Measurements from ENCODE around the gene EPHB1. TPM values are rescaled to one million over a fixed set of nuclear protein-coding genes. Genes with fewer than 3 reads are reported as not detected.

Gene EPHB1
- total RNA-seq, 1 donor from 2014 or later, result 0.71 TPM

- no peak for DNase-seq (ENCODE audit: low spot score)
- peaks cover 10% of the 10 kb centered on the region for H3K27me3 Mint-ChIP-seq (ENCODE audit: low read depth)
- peaks cover 3% of the 10 kb centered on the region for H3K9me3 Mint-ChIP-seq
- peaks cover 3% of the 10 kb centered on the region for H3K4me1 Mint-ChIP-seq (ENCODE audit: low read depth)
- intact Hi-C loops (cut with micrococcal nuclease), result no loop called here
- no peak overlapping the region for H3K4me3 Mint-ChIP-seq (ENCODE audit: low read depth)
- H3K27ac Mint-ChIP-seq, result no peak overlapping the region
- H3K36me3 Mint-ChIP-seq (ENCODE audit: low read depth), result no peaks in the 10 kb centered on the region
These were observed 127.8 kb downstream of the EPHB1 start for GRCh38 chr3:134922866-134923265.

GRCh38 chr3:134923286-134923685, 128.2 kb downstream of the EPHB1 start:
- Mint-ChIP-seq H3K4me3 (ENCODE audit: low read depth) (no peak overlapping the region), H3K27ac (no peak overlapping the region), H3K4me1 (ENCODE audit: low read depth) (no peaks in the 10 kb centered on the region), H3K9me3 (peaks cover 3% of the 10 kb centered on the region), H3K27me3 (ENCODE audit: low read depth) (peaks cover 13% of the 10 kb centered on the region), H3K36me3 (ENCODE audit: low read depth) (no peaks in the 10 kb centered on the region)
- DNase-seq (ENCODE audit: low spot score), result no peak
- intact Hi-C loops (cut with micrococcal nuclease), result no loop called here

DNA sequence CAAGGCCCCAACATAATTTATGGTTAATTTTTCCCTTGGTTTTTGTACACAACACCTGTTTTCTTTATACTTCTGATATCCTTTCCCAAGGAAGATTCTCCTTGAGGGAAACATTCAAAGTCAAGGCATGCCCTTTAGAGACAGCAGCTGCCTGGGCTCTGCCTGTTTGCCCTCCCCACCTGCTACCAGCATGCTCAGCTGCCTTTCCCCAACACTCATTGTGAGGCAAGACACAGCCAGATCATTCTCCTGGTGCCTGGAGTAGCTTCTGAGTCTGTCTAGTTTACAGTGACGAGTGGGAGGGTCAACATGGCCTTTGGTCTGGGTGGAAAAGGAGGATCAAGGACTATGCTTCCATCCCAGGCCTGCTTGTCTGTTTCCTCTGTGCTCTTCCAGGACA, 132.5 kb downstream of the EPHB1 start:
- intact Hi-C loops (cut with micrococcal nuclease), result no loop called here
- peaks cover 11% of the 10 kb centered on the region for H3K4me1 Mint-ChIP-seq (ENCODE audit: low read depth)
- DNase-seq (ENCODE audit: low spot score), result no peak
- peaks cover 3% of the 10 kb centered on the region for H3K9me3 Mint-ChIP-seq
- peaks cover 13% of the 10 kb centered on the region for H3K27me3 Mint-ChIP-seq (ENCODE audit: low read depth)
- H3K36me3 Mint-ChIP-seq (ENCODE audit: low read depth), result no peaks in the 10 kb centered on the region
- no peak overlapping the region for H3K4me3 Mint-ChIP-seq (ENCODE audit: low read depth)
- no peak overlapping the region for H3K27ac Mint-ChIP-seq

DNA sequence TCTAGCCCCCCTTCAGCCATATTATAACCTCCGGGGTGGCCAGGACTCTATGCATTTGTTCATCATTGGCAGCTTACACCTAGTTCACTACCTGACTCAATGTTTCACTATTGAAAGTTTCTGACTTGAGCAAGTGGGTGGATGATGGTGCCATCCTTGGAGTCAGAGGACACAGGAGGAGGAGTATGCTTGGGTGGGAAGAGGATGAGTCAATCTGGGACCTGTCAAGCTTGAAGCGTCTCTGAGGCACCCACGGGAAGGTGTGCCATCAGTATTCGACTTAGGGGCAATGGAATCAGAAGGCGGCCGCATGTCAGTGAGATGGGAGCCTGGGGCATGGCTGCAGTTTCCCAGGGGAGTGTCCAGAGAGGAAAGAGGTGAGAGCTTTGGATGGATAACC, 133.3 kb downstream of the EPHB1 start:
- no peak for DNase-seq (ENCODE audit: low spot score)
- Mint-ChIP-seq H3K4me3 (ENCODE audit: low read depth) (no peak overlapping the region), H3K27me3 (ENCODE audit: low read depth) (peaks cover 13% of the 10 kb centered on the region), H3K4me1 (ENCODE audit: low read depth) (peaks cover 11% of the 10 kb centered on the region), H3K36me3 (ENCODE audit: low read depth) (no peaks in the 10 kb centered on the region), H3K9me3 (peaks cover 3% of the 10 kb centered on the region), H3K27ac (no peak overlapping the region)
- intact Hi-C loops (cut with micrococcal nuclease), result no loop called here

DNA sequence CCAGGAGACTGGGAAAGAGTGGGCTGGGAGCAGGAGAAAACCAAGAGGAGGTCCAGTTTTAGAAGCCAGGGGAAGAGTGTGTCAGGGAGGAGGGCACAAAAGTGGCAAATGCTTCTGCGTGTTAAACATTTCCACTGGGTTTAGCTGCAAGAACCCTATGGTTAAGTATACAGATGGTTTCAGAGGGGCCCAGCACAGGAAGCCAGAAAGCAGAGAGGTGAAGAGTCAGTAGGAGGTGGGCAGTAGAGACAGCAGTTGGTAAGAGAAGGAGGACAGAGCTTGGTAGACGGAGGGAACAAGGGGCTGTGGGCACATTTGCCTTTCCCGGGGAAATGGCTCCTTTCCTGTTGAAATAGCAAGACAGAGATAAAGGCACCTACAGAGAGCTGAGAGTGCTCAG, 133.8 kb downstream of the EPHB1 start:
- no peaks in the 10 kb centered on the region for H3K36me3 Mint-ChIP-seq (ENCODE audit: low read depth)
- no peak overlapping the region for H3K27ac Mint-ChIP-seq
- intact Hi-C loops (cut with micrococcal nuclease), result no loop called here
- H3K27me3 Mint-ChIP-seq (ENCODE audit: low read depth), result peaks cover 13% of the 10 kb centered on the region
- DNase-seq (ENCODE audit: low spot score), result no peak
- H3K4me3 Mint-ChIP-seq (ENCODE audit: low read depth), result no peak overlapping the region
- peaks cover 3% of the 10 kb centered on the region for H3K9me3 Mint-ChIP-seq
- peaks cover 11% of the 10 kb centered on the region for H3K4me1 Mint-ChIP-seq (ENCODE audit: low read depth)

GRCh38 chr3:134929976-134930375, 134.9 kb downstream of the EPHB1 start:
- no peak overlapping the region for H3K27ac Mint-ChIP-seq
- no peaks in the 10 kb centered on the region for H3K36me3 Mint-ChIP-seq (ENCODE audit: low read depth)
- peaks cover 12% of the 10 kb centered on the region for H3K27me3 Mint-ChIP-seq (ENCODE audit: low read depth)
- H3K4me1 Mint-ChIP-seq (ENCODE audit: low read depth), result peaks cover 11% of the 10 kb centered on the region
- intact Hi-C loops (cut with micrococcal nuclease), result no loop called here
- H3K9me3 Mint-ChIP-seq, result no peaks in the 10 kb centered on the region
- DNase-seq (ENCODE audit: low spot score), result no peak
- no peak overlapping the region for H3K4me3 Mint-ChIP-seq (ENCODE audit: low read depth)

DNA sequence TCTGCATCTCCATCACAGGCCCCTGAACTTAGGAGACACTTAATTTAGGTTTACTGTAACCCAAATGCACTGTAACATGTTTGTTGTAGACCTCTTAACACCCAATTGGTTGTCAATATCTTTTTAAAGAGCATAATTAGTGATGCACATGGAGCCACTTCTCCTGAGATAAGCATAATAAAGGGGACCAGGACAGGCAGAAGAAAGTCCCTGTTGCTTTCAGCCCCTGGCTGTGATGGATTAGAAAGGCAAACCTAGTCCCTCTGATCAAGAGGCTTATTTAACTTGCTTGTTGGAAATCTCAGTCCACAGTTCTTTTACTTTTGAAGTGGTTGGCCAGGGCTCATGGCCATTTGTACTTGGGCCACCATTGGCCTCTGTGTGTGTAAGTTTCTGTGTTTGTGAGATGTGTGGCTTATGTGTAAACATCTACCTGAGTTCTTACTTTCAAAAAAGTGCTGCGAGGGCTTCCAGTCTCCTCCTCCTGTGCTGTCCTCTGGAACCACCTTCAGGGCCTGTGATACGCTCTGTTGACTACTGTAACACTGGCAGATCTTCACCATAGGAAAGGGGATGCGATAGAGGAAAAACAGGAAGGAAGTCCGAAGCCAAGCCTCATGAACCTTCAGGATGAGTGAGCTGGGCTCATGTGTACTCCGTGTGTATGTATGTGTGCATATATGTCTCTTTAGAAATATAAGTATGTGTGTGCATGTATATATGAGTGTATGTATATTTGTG, 136.2 kb downstream of the EPHB1 start:
- DNase-seq (ENCODE audit: low spot score), result no peak
- Mint-ChIP-seq H3K27me3 (ENCODE audit: low read depth) (peaks cover 10% of the 10 kb centered on the region), H3K4me1 (ENCODE audit: low read depth) (peaks cover 11% of the 10 kb centered on the region), H3K36me3 (ENCODE audit: low read depth) (no peaks in the 10 kb centered on the region), H3K4me3 (ENCODE audit: low read depth) (no peak overlapping the region), H3K9me3 (no peaks in the 10 kb centered on the region), H3K27ac (no peak overlapping the region)
- intact Hi-C loops (cut with micrococcal nuclease), result no loop called here

DNA sequence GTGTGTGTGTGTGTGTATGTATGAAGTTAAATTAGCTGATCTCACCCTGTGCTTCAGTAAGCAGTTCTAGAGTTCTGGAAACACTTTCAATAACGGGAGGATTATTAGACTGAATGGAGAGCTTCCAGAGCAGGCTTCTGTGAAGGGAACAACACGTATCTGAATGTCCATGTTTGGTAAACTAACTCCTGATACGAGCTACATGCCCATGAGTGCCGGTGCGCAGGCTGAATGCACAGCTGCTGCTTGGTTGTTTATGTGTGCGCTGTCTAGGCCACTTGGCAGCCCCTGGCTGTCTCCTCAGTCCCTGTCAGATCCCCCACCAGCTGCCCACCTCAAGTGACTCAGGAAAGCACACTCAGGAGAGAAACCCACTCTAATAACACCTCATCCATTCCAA, 137.0 kb downstream of the EPHB1 start:
- Mint-ChIP-seq H3K9me3 (no peaks in the 10 kb centered on the region), H3K4me1 (ENCODE audit: low read depth) (peaks cover 11% of the 10 kb centered on the region), H3K4me3 (ENCODE audit: low read depth) (no peak overlapping the region), H3K36me3 (ENCODE audit: low read depth) (no peaks in the 10 kb centered on the region), H3K27ac (no peak overlapping the region), H3K27me3 (ENCODE audit: low read depth) (peaks cover 3% of the 10 kb centered on the region)
- no peak for DNase-seq (ENCODE audit: low spot score)
- intact Hi-C loops (cut with micrococcal nuclease), result no loop called here

- Mint-ChIP-seq H3K36me3 (ENCODE audit: low read depth) (no peaks in the 10 kb centered on the region), H3K4me1 (ENCODE audit: low read depth) (peaks cover 4% of the 10 kb centered on the region), H3K27me3 (ENCODE audit: low read depth) (no peaks in the 10 kb centered on the region), H3K9me3 (no peaks in the 10 kb centered on the region), H3K27ac (no peak overlapping the region), H3K4me3 (ENCODE audit: low read depth) (no peak overlapping the region)
- intact Hi-C loops (cut with micrococcal nuclease), result no loop called here
- DNase-seq (ENCODE audit: low spot score), result no peak
These were observed 138.9 kb downstream of the EPHB1 start for GRCh38 chr3:134933997-134934396.

GRCh38 chr3:134934933-134935332, 139.9 kb downstream of the EPHB1 start:
- no peak overlapping the region for H3K4me3 Mint-ChIP-seq (ENCODE audit: low read depth)
- no peak for DNase-seq (ENCODE audit: low spot score)
- H3K4me1 Mint-ChIP-seq (ENCODE audit: low read depth), result no peaks in the 10 kb centered on the region
- no peaks in the 10 kb centered on the region for H3K27me3 Mint-ChIP-seq (ENCODE audit: low read depth)
- intact Hi-C loops (cut with micrococcal nuclease), result no loop called here
- no peaks in the 10 kb centered on the region for H3K36me3 Mint-ChIP-seq (ENCODE audit: low read depth)
- no peak overlapping the region for H3K27ac Mint-ChIP-seq
- no peaks in the 10 kb centered on the region for H3K9me3 Mint-ChIP-seq

- no peaks in the 10 kb centered on the region for H3K9me3 Mint-ChIP-seq
- no peak overlapping the region for H3K4me3 Mint-ChIP-seq (ENCODE audit: low read depth)
- DNase-seq (ENCODE audit: low spot score), result no peak
- intact Hi-C loops (cut with micrococcal nuclease), result no loop called here
- H3K27ac Mint-ChIP-seq, result no peak overlapping the region
- no peaks in the 10 kb centered on the region for H3K36me3 Mint-ChIP-seq (ENCODE audit: low read depth)
- H3K27me3 Mint-ChIP-seq (ENCODE audit: low read depth), result no peaks in the 10 kb centered on the region
- H3K4me1 Mint-ChIP-seq (ENCODE audit: low read depth), result no peaks in the 10 kb centered on the region
These were observed 142.4 kb downstream of the EPHB1 start for GRCh38 chr3:134937256-134938028.

- no peaks in the 10 kb centered on the region for H3K4me1 Mint-ChIP-seq (ENCODE audit: low read depth)
- DNase-seq (ENCODE audit: low spot score), result no peak
- H3K4me3 Mint-ChIP-seq (ENCODE audit: low read depth), result no peak overlapping the region
- no peaks in the 10 kb centered on the region for H3K27me3 Mint-ChIP-seq (ENCODE audit: low read depth)
- H3K9me3 Mint-ChIP-seq, result no peaks in the 10 kb centered on the region
- H3K27ac Mint-ChIP-seq, result no peak overlapping the region
- intact Hi-C loops (cut with micrococcal nuclease), result no loop called here
- H3K36me3 Mint-ChIP-seq (ENCODE audit: low read depth), result no peaks in the 10 kb centered on the region
These were observed 143.0 kb downstream of the EPHB1 start for GRCh38 chr3:134938029-134938525.

DNA sequence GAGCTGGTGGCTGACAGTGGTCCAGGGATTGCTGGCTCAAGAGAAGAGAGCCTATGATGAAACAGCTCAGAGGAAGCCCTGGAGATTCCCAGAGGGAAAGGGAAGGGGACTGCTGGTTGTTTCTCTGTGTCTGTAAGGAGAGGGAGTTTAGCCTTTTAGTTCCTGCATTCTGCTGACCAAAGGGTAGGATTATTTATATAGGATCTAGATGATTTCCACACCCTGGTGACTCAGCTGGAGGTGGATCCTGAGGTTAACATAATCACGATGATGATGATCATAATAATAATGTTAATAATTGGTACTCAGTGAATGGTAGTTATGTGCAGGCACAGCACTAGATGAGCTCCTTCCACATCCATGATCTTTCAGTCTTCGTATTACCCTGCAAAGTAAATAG, 144.9 kb downstream of the EPHB1 start:
- DNase-seq (ENCODE audit: low spot score), result no peak
- no peaks in the 10 kb centered on the region for H3K9me3 Mint-ChIP-seq
- H3K4me3 Mint-ChIP-seq (ENCODE audit: low read depth), result no peak overlapping the region
- intact Hi-C loops (cut with micrococcal nuclease), result no loop called here
- H3K27me3 Mint-ChIP-seq (ENCODE audit: low read depth), result no peaks in the 10 kb centered on the region
- H3K27ac Mint-ChIP-seq, result no peak overlapping the region
- no peaks in the 10 kb centered on the region for H3K36me3 Mint-ChIP-seq (ENCODE audit: low read depth)
- H3K4me1 Mint-ChIP-seq (ENCODE audit: low read depth), result no peaks in the 10 kb centered on the region

Data from activated T-helper 2 cell treated with anti-CD3 and anti-CD28 coated beads, Interferon-gamma antibody, Interleukin-2, Interleukin-4, amounts not matched to agents 10 μg/mL and 5 μg/mL and 100 μg/mL, durations not matched to agents 14 hours and 24 hours and 36 hours (primary cell).